ENCODE results near the gene OCA2. TPM values are rescaled to one million over a fixed set of nuclear protein-coding genes. Genes with fewer than 3 reads are reported as not detected.

The OCA2 gene
- total RNA-seq, 1 donor from 2014 or later = 0.25 TPM

DNA sequence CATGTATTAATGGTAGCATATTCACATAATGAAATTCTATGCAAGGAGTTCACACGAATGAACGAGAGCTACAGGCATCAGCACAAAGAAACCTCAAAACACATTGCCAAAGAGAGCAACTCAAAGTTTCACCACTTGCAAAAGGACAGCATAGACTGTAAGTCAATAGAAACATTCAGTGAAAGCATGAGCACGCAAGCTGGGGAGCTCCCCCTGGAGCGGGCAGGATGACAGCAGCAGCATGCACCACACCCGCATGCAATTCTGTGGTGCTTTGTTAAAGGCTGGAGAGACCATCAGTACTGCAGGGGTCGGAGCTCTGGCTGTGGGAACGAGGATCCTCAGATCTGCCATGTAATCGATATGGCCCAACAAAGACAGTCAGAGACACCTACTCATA, 18.7 kb downstream of the OCA2 start:
- TF ChIP-seq POLR2AphosphoS5 (IDR thresholded peaks at IDR 0.05; ENCODE audit: insufficient read depth in 1 of 2, low read depth in 1 of 2) (no peak), POLR2A (IDR thresholded peaks at IDR 0.05) (no peak)
- TF ChIP-seq, protein P1, sequence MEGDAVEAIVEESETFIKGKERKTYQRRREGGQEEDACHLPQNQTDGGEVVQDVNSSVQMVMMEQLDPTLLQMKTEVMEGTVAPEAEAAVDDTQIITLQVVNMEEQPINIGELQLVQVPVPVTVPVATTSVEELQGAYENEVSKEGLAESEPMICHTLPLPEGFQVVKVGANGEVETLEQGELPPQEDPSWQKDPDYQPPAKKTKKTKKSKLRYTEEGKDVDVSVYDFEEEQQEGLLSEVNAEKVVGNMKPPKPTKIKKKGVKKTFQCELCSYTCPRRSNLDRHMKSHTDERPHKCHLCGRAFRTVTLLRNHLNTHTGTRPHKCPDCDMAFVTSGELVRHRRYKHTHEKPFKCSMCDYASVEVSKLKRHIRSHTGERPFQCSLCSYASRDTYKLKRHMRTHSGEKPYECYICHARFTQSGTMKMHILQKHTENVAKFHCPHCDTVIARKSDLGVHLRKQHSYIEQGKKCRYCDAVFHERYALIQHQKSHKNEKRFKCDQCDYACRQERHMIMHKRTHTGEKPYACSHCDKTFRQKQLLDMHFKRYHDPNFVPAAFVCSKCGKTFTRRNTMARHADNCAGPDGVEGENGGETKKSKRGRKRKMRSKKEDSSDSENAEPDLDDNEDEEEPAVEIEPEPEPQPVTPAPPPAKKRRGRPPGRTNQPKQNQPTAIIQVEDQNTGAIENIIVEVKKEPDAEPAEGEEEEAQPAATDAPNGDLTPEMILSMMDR (IDR thresholded peaks at IDR 0.05) = no peak
- no peaks in the 10 kb centered on the region for H3K27me3 ChIP-seq
- DNase-seq (ENCODE audit: extremely low spot score in 2 of 2) = no peak
- H3K9me3 ChIP-seq = no peaks in the 10 kb centered on the region
- no peak overlapping the region for H3K4me3 ChIP-seq
- H3K27ac ChIP-seq = no peak overlapping the region
- H3K4me1 ChIP-seq = no peaks in the 10 kb centered on the region
- no peaks in the 10 kb centered on the region for H3K36me3 ChIP-seq
- intact Hi-C loops (cut with DNase I) = no loop called here

DNA sequence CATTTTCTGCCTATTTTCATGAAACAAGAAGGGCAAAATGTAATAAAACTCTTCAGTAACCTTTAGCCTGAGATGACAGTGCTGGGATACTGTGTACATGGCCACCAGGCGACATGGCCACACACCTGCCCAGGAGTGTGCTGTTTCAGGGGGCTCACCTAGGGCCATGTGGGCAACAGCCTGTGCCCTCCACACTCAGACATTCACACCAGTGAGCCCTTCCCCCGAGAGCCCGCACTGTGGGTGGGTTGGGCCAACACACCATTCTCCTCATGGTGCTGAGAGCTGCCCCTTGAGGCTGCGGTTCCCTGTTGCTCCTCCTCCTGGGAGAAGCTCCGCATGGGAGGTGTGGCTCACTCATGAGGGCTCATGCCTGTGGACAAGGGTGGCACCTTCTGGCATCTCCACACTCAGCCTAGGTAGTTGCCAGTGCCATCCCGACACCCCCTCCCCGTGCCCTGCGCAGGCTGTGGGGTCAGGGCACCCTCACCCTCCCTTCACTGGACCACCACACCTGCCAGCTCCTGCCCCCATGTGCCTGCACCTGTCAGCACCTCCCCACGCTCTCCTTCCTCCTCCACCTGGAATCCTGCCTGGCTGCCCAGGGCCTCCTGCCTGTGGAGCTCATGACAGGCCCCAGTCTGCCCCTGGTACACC, 19.7 kb downstream of the OCA2 start:
- H3K4me1 ChIP-seq = no peaks in the 10 kb centered on the region
- no peaks in the 10 kb centered on the region for H3K9me3 ChIP-seq
- no peaks in the 10 kb centered on the region for H3K27me3 ChIP-seq
- no peak overlapping the region for H3K4me3 ChIP-seq
- intact Hi-C loops (cut with DNase I) = no loop called here
- TF ChIP-seq POLR2A (IDR thresholded peaks at IDR 0.05) (no peak), POLR2AphosphoS5 (IDR thresholded peaks at IDR 0.05; ENCODE audit: insufficient read depth in 1 of 2, low read depth in 1 of 2) (no peak)
- TF ChIP-seq, protein P1 (IDR thresholded peaks at IDR 0.05) = no peak
- H3K36me3 ChIP-seq = no peaks in the 10 kb centered on the region
- DNase-seq (ENCODE audit: extremely low spot score in 2 of 2) = no peak
- H3K27ac ChIP-seq = no peak overlapping the region

DNA sequence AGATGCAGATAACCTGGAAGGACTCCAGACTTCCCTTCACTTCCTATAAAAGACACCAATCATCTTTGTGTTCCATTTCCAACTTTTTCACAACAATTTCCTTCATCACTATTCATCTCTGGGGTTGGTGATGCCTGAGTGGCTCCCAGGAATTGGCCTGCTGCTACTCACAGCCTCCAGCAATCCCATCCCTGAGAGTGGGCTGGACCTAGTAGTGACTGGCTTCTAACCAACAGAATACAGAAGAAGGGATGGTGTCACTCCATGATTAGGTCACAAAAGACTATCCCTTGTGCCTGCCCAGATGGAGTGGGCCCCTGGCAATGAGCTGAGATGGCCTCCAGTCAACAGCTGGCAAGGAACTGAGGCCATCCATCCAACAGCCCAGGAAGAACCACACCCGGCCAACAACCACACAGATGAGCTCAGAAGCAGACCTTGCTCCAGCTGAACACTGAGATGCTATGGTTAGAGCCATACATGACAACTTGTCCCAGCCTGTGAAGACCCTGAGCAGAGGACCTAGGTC, 20.9 kb downstream of the OCA2 start:
- intact Hi-C loops (cut with DNase I) = no loop called here
- no peaks in the 10 kb centered on the region for H3K27me3 ChIP-seq
- TF ChIP-seq POLR2AphosphoS5 (IDR thresholded peaks at IDR 0.05; ENCODE audit: insufficient read depth in 1 of 2, low read depth in 1 of 2) (no peak), POLR2A (IDR thresholded peaks at IDR 0.05) (no peak)
- TF ChIP-seq, protein P1 (IDR thresholded peaks at IDR 0.05) = no peak

DNA sequence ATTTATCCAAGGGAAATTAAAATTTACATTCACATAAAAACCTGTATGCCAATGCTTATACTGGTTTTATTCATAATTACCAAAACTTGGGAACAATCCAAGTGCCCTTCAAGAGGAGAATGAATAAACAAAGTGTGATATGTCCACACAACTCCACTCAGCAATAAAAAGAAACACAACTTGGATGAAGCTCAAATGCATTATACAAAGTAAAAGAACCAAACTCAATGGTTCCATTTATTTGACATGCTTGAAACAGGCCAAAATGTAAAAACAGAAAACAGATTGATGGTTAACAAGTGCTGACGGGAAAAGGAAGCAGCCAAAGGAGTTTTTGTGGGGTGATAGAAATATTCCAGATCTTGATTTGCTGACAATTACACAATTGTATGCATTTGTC, 23.5 kb downstream of the OCA2 start:
- Histone ChIP-seq H3K4me1 (no peaks in the 10 kb centered on the region), H3K36me3 (no peaks in the 10 kb centered on the region), H3K27ac (no peak overlapping the region), H3K4me3 (no peak overlapping the region), H3K9me3 (no peaks in the 10 kb centered on the region), H3K27me3 (no peaks in the 10 kb centered on the region)
- TF ChIP-seq, protein P1 (IDR thresholded peaks at IDR 0.05) = no peak
- TF ChIP-seq POLR2AphosphoS5 (IDR thresholded peaks at IDR 0.05; ENCODE audit: insufficient read depth in 1 of 2, low read depth in 1 of 2) = no peak
- TF ChIP-seq POLR2A (IDR thresholded peaks at IDR 0.05) = no peak
- no peak for DNase-seq (ENCODE audit: extremely low spot score in 2 of 2)
- intact Hi-C loops (cut with DNase I) = no loop called here

More for the DNA sequence above, 20.9 kb downstream of the OCA2 start:
- no peak overlapping the region for H3K4me3 ChIP-seq
- no peak for DNase-seq (ENCODE audit: extremely low spot score in 2 of 2)
- no peak overlapping the region for H3K27ac ChIP-seq
- no peaks in the 10 kb centered on the region for H3K4me1 ChIP-seq
- H3K9me3 ChIP-seq = no peaks in the 10 kb centered on the region
- H3K36me3 ChIP-seq = no peaks in the 10 kb centered on the region

DNA sequence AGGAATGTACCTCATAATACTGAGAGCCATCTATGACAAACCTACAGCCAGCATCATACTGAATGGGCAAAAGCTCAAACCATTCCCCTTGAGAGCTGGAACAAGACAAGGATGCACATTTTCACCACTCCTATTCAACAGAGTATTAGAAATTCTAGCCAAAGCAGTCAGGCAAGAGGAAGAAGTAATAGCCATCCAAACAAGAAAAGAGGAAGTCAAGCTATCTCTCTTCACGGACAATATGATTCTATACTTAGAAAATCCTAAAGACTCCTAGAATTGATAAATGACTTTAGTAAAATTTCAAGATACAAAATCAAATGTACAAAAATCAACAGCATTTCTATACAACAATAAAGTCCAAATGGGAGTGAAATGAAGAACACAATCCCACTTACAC, 30.2 kb downstream of the OCA2 start:
- intact Hi-C loops (cut with DNase I) = no loop called here
- no peak overlapping the region for H3K27ac ChIP-seq
- H3K9me3 ChIP-seq = no peaks in the 10 kb centered on the region
- DNase-seq (ENCODE audit: extremely low spot score in 2 of 2) = no peak
- no peak overlapping the region for H3K4me3 ChIP-seq
- no peaks in the 10 kb centered on the region for H3K27me3 ChIP-seq
- H3K4me1 ChIP-seq = no peaks in the 10 kb centered on the region
- TF ChIP-seq POLR2A (IDR thresholded peaks at IDR 0.05) (no peak), POLR2AphosphoS5 (IDR thresholded peaks at IDR 0.05; ENCODE audit: insufficient read depth in 1 of 2, low read depth in 1 of 2) (no peak)
- TF ChIP-seq, protein P1 (IDR thresholded peaks at IDR 0.05) = no peak
- no peaks in the 10 kb centered on the region for H3K36me3 ChIP-seq

All from vagina (tissue), 2 donors.